A673 (cell line): Measurements from ENCODE around the gene TNPO3. TPM values are rescaled to one million over a fixed set of nuclear protein-coding genes. Genes with fewer than 3 reads are reported as not detected.

Experiments
- BruUV-seq: library from RNA; stranded (reverse); fragments of 400-500 nt; replicated peaks from 2 replicates; lab custom pipeline; 2021; lab: Mats Ljungman, UMichigan
- CTCF ChIA-PET: fragments of 300-600 bp; sonication (Branson Sonifier 250); formaldehyde crosslinking; loops from one replicate; lab custom pipeline; 2022; ENCODE audit warnings: antibody characterized with exemption; lab: Charles Lee
- POLR2A ChIA-PET: fragments of 300-600 bp; sonication (Branson Sonifier 250); formaldehyde crosslinking; loops from one replicate; lab custom pipeline; 2022; ENCODE audit warnings: antibody characterized with exemption; ENCODE audit not compliant: low non-redundant PET; lab: Charles Lee
- DNase-seq: peaks from one replicate; pipeline ENCODE4 v3.0.0-alpha.2; 2015; ENCODE audit warnings: low spot score
- H3K27ac ChIP-seq: fragments of 200-600 bp; sonication (generic); 2 replicates; pipeline ENCODE4 v1.5.1; 2016; ENCODE audit warnings: mixed run types, low read depth, mild to moderate bottlenecking, mixed read lengths, antibody characterized with exemption, low read length; ENCODE audit not compliant: poor library complexity, severe bottlenecking
- H3K27me3 ChIP-seq: fragments of 200-600 bp; sonication (generic); replicated peaks from 2 replicates; pipeline ENCODE4 v1.6.1; 2017; ENCODE audit warnings: mixed run types, low read depth, mild to moderate bottlenecking, mixed read lengths, antibody characterized with exemption, low read length; ENCODE audit not compliant: insufficient read depth, poor library complexity
- H3K36me3 ChIP-seq: fragments of 200-600 bp; sonication (generic); 2 replicates; pipeline ENCODE4 v1.6.1; 2016; ENCODE audit warnings: mixed run types, mild to moderate bottlenecking, mixed read lengths, antibody characterized with exemption, low read length; ENCODE audit not compliant: insufficient read depth, poor library complexity, severe bottlenecking
- H3K4me1 ChIP-seq: fragments of 200-600 bp; sonication (generic); 2 replicates; pipeline ENCODE4 v1.6.1; 2017; ENCODE audit warnings: mixed run types, mild to moderate bottlenecking, mixed read lengths, antibody characterized with exemption, low read length; ENCODE audit not compliant: insufficient read depth, poor library complexity, severe bottlenecking
- H3K4me3 ChIP-seq: fragments of 200-600 bp; sonication (generic); 2 replicates; pipeline ENCODE4 v1.5.1; 2016; ENCODE audit warnings: low read depth, mixed run types, mild to moderate bottlenecking, mixed read lengths, low read length; ENCODE audit not compliant: poor library complexity, severe bottlenecking
- H3K9me3 ChIP-seq: fragments of 200-600 bp; sonication (generic); 2 replicates; pipeline ENCODE4 v1.6.1; 2016; ENCODE audit warnings: mixed run types, low read depth, mild to moderate bottlenecking, mixed read lengths, antibody characterized with exemption, low read length; ENCODE audit not compliant: poor library complexity, severe bottlenecking
- CTCF ChIP-seq: fragments of 300-800, 200-600 bp; sonication (generic); conservative IDR thresholded peaks from 2 replicates; pipeline ENCODE4 v1.5.1; 2017; ENCODE audit warnings: low read depth, mild to moderate bottlenecking, antibody characterized with exemption, low read length, moderate library complexity, mixed read lengths
- EZH2 ChIP-seq: fragments of 200-600 bp; sonication (generic); IDR thresholded peaks from 2 replicates; pipeline ENCODE4 v1.6.1; 2017; ENCODE audit warnings: borderline replicate concordance, low read depth, mild to moderate bottlenecking, mixed read lengths, antibody characterized with exemption, low read length; ENCODE audit not compliant: poor library complexity, severe bottlenecking
- intact Hi-C: fragments of 100-400 bp; cut with micrococcal nuclease; formaldehyde crosslinking; loops from one replicate; pipeline ENCODE4 v1.10.0; 2022; ENCODE audit not compliant: unreplicated experiment
- total RNA-seq: library from RNA; stranded (reverse); gene quantifications from 2 replicates; pipeline ENCODE4 v1.2.3, GENCODE V29; 2021

The TNPO3 gene
- total RNA-seq, 1 experiment from 2014 or later = 77.8 TPM

- no TSS peak for BruUV-seq
- TF ChIP-seq EZH2 = no peak
- no peak for TF ChIP-seq CTCF
- H3K4me1 ChIP-seq = peaks cover 4% of the 10 kb centered on the region
- H3K36me3 ChIP-seq = no peaks in the 10 kb centered on the region
- no peak for DNase-seq
- intact Hi-C loops = no loop called here
- POLR2A ChIA-PET = no interaction called here
- H3K27me3 ChIP-seq = no peaks in the 10 kb centered on the region
- CTCF ChIA-PET = no interaction called here
- no peak overlapping the region for H3K4me3 ChIP-seq
- H3K9me3 ChIP-seq = no peaks in the 10 kb centered on the region
- H3K27ac ChIP-seq = no peak overlapping the region
These were observed 33.3 kb downstream of the TNPO3 start for GRCh38 chr7:129021656-129022055.

- H3K4me3 ChIP-seq = no peak overlapping the region
- H3K36me3 ChIP-seq = peaks cover 27% of the 10 kb centered on the region
- CTCF ChIA-PET = interaction anchor here (0.6 kb wide), 1 partner anchor 371 kb away, joined by 17 read pairs; no protein-coding TSS in a partner anchor
- intact Hi-C loops = no loop called here
- no TSS peak for BruUV-seq
- H3K9me3 ChIP-seq = no peaks in the 10 kb centered on the region
- POLR2A ChIA-PET = no interaction called here
- TF ChIP-seq EZH2 (no peak), CTCF (no peak)
- no peaks in the 10 kb centered on the region for H3K27me3 ChIP-seq
- no peak overlapping the region for H3K27ac ChIP-seq
- no peak for DNase-seq
- H3K4me1 ChIP-seq = no peaks in the 10 kb centered on the region
These were observed 36.9 kb downstream of the TNPO3 start for GRCh38 chr7:129017933-129018538.

GRCh38 chr7:129017264-129017663 is 37.6 kb downstream of the TNPO3 start:
- DNase-seq = no peak
- BruUV-seq = no TSS peak
- Histone ChIP-seq H3K36me3 (peaks cover 34% of the 10 kb centered on the region), H3K27ac (no peak overlapping the region), H3K9me3 (no peaks in the 10 kb centered on the region), H3K27me3 (no peaks in the 10 kb centered on the region), H3K4me1 (no peaks in the 10 kb centered on the region), H3K4me3 (no peak overlapping the region)
- CTCF ChIA-PET = no interaction called here
- TF ChIP-seq CTCF (no peak), EZH2 (no peak)
- POLR2A ChIA-PET = no interaction called here
- intact Hi-C loops = no loop called here
